ENCODE data around the gene ALG11. TPM values are rescaled to one million over a fixed set of nuclear protein-coding genes. Genes with fewer than 3 reads are reported as not detected.

Gene ALG11, protein sequence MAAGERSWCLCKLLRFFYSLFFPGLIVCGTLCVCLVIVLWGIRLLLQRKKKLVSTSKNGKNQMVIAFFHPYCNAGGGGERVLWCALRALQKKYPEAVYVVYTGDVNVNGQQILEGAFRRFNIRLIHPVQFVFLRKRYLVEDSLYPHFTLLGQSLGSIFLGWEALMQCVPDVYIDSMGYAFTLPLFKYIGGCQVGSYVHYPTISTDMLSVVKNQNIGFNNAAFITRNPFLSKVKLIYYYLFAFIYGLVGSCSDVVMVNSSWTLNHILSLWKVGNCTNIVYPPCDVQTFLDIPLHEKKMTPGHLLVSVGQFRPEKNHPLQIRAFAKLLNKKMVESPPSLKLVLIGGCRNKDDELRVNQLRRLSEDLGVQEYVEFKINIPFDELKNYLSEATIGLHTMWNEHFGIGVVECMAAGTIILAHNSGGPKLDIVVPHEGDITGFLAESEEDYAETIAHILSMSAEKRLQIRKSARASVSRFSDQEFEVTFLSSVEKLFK
- total RNA-seq (10 to 100 TPM; 11.4 to 17.9 (median 16.0) TPM), polyA plus RNA-seq (10 to 100 TPM in 1 of 3 donors, 1 to 10 TPM in 2; 2.6 to 17.0 (median 4.2) TPM)
- long read RNA-seq, donor 1, transcript ALG11-202 (4 exons, 2,558 nt) = major isoform, 13 of 19 reads
- long read RNA-seq, donor 1, partial matches to known transcripts = 3 of 19 reads
- long read RNA-seq, donor 1, other reads (novel, unspliced or antisense) = 3 of 19 reads
- long read RNA-seq, donor 2, transcript ALG11-202 (4 exons, 2,558 nt) = major isoform, 29 of 50 reads
- long read RNA-seq, donor 2, transcript ALG11-203 (2 exons, 1,404 nt) = minor isoform, 7 of 50 reads
- long read RNA-seq, donor 2, partial matches to known transcripts = 0 of 50 reads
- long read RNA-seq, donor 2, other reads (novel, unspliced or antisense) = 12 of 50 reads

DNA sequence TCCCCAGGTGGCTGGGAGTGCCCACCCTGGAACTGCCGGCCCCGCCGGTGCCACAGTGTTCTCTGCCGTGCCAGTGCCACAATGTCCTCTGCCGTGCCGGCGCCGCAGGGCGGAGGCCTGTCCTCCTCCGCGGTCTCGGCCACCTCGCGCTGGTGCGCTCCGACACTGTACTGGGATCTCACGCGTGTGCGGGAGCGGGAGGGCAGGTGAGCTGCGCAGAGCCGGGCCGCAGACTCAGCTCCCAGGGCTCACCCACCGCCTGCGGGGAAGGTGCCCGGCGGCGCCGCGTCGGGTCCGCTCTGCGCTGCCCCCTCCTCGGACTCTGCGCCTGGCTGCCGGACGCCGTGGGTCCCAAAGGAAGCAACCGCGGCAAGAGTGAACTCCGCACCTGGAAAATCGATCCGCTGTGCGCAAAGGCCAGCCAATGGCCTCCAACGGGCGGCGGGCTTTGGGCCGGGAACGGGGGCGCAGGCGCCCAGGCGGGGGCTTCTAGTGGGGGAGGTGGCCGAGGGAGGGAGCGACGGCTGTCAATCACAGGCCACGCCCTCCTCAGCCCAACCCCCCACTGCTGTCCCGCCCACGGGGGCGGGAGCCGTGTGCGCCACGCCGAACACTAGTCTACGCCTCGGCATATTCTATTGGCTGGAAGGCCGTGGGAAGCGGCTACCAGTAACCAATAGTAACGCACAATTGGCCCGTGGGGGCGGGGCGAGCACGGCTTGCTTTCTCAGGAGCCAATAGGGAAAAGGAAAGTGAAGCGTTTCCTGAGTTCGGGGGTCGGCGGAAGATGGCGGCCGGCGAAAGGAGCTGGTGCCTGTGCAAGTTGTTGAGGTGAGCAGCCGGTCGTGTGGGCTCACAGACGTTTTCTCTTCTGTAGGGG, at the start of gene ALG11:
Gene ALG11, plus strand, starts transcription at position 767 of the 880 bp plus-strand sequence. Its CDS starts 21 bp downstream, at position 788.
- Histone ChIP-seq H3K36me3 (ENCODE audit: insufficient read depth in 1 of 2, low read depth in 1 of 2) (no peaks in the 10 kb centered on the region), H3K9me3 (no peaks in the 10 kb centered on the region), H3K4me1 (peaks cover 17% of the 10 kb centered on the region), H3K27me3 (ENCODE audit: insufficient read depth in 3 of 3, low read length in 2 of 3) (no peaks in the 10 kb centered on the region), H3K27ac (peak within 1 kb of the TSS; percentile 79), H3K4me3 (peak within 1 kb of the TSS; percentile 80)
- no peak for TF ChIP-seq CTCF (IDR thresholded peaks at IDR 0.05)
- intact Hi-C loops (cut with DNase I) = no loop called here
- peak; percentile 99 to 100 for DNase-seq
- peak; percentile 99 to 100 (median 100) for ATAC-seq
- 0 to 1% (median 0%) methylated on average over 67 to 82 of the region's 82 CpGs for WGBS, 3 donors

DNA sequence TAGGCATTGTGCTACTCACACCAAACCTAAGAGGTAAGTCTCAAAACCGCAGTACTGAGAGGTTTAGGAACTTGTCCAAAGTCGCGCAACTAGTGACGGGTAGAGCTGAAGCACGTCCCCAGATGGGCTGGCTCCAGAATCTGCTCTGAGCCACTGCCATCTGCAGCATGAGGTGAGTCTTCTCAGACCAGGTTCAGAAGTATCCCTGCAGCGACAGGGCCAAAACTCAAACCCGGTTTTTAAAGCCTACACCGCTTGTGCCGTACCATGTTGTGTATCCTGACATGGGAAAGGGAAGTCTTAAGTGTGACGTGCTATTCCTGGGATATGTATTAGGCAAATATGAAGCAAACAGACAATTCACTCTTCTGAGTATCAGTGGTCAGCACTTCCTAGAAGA, 46.0 kb upstream of the ALG11 start:
- Histone ChIP-seq H3K4me3 (no peak overlapping the region), H3K36me3 (ENCODE audit: insufficient read depth in 1 of 2, low read depth in 1 of 2) (peaks cover 3 to 22% of the 10 kb centered on the region in 2 donors), H3K4me1 (no peaks in the 10 kb centered on the region), H3K9me3 (no peaks in the 10 kb centered on the region), H3K27me3 (ENCODE audit: insufficient read depth in 3 of 3, low read length in 2 of 3) (no peaks in the 10 kb centered on the region), H3K27ac (no peak overlapping the region)
- no peak for DNase-seq
- intact Hi-C loops (cut with DNase I) = no loop called here
- TF ChIP-seq CTCF (IDR thresholded peaks at IDR 0.05) = no peak
- ATAC-seq = no peak
- WGBS, 3 donors = 90 to 92% (median 92%) methylated on average over 10 of the region's 10 CpGs

DNA sequence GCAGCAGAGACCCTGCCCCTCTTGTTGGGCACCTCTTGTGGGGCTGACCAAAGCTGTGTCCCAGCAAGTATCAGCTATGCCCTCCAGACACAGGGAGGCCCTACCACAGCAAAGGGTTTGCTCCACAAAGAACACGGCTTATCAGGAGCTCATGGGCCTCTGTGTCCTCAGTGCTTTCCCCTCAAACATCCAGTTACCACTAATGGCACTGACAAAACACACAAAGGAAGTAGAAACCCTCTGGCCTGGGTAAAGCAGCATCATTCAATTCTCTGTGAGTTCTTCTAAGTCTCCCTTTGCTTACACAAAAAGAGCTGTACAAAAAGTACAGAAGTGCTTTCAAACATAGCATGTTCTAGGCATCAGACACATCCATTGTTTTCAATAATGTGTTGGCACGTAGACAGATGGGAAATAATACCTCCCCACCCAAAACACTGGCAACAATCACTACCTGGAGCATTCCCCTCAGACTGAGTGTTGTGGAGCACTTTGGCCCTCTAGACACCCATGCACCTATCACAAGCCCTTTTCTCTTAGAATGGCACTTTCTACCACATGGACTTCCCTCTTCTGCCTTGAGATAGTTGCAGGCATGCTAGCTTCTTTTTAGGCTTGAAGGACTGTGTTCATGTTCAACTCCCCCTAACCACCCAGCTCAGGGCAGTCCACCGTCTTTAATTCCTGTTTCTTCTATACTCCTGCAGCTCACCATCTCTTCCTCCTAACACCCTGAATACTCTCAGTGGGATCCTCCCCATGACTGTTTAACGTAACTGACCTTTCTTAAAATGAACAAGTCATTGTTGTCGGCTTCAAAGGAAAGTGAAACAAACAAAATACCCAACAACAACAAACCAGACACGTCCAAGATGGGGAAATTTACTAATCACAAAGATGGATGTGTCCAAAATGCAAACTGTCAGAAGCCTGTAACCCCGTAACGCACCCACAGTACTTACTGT, 44.4 kb upstream of the ALG11 start:
- no peak for TF ChIP-seq CTCF (IDR thresholded peaks at IDR 0.05)
- H3K27ac ChIP-seq = peak overlapping the region; percentile 46
- H3K4me1 ChIP-seq = no peaks in the 10 kb centered on the region
- WGBS, 3 donors = 77 to 87% (median 78%) methylated on average over 8 of the region's 8 CpGs
- DNase-seq = no peak
- H3K9me3 ChIP-seq = no peaks in the 10 kb centered on the region
- H3K36me3 ChIP-seq (ENCODE audit: insufficient read depth in 1 of 2, low read depth in 1 of 2) = peaks cover 3 to 22% of the 10 kb centered on the region in 2 donors
- H3K27me3 ChIP-seq (ENCODE audit: insufficient read depth in 3 of 3, low read length in 2 of 3) = no peaks in the 10 kb centered on the region
- intact Hi-C loops (cut with DNase I) = no loop called here
- ATAC-seq = no peak
- no peak overlapping the region for H3K4me3 ChIP-seq
